Measurements from ENCODE around the gene WARS2. TPM values are rescaled to one million over a fixed set of nuclear protein-coding genes. Genes with fewer than 3 reads are reported as not detected.

Gene WARS2
- total RNA-seq, 2 experiments from 2014 or later: 28.3 to 30.0 TPM

DNA sequence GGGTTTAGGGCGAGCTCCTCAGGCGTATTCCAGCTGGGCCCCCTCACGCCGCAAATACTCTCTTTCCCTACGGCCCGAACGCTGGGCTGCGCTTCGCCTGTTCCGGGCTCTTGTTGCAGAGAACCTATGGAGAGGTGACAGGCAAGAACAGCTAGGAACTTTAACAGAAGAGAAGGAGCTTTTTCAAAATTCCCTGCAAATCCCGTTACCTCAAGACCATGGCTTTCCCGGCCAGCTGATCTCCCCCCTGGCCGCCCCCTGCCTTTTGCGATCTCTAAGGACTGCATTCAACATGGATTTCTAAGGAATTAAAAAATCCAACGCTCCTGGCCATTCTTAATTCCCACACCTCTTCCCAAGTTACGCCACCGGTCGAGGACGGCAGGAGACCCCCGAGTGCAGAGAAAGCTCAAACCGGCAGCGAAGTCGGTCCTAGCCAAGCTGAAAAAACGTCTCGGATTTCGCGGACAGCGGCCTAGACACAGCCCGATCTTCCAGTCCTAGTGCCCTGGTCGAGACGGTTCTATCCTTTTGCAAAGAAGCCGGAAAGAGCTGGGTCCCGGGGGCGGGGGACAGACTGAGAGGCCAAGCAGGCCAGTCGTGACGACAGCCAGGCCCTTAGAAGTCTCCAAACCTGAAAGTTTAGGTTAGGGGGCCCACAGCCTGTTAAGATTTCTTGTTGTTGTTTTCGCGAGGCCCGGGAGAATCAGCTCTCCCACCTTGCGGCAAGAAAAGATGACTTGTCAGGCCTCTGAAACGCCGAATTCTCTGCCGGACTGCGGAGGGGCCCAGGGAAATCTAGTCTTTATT is 151.2 kb downstream of the WARS2 start:
- intact Hi-C loops (cut with micrococcal nuclease): no loop called here
- CTCF ChIA-PET: interaction anchor here (1.4 kb wide), 1 partner anchor 19 kb away, joined by 3 read pairs; no protein-coding TSS in a partner anchor
- no peak for DNase-seq
- Mint-ChIP-seq H3K9me3 (peaks cover under 1% of the 10 kb centered on the region), H3K27me3 (ENCODE audit: low read depth) (peaks cover 90% of the 10 kb centered on the region), H3K27ac (no peak overlapping the region), H3K4me1 (ENCODE audit: low read depth) (peaks cover 35% of the 10 kb centered on the region), H3K4me3 (no peak overlapping the region), H3K36me3 (ENCODE audit: low read depth) (peaks cover 7% of the 10 kb centered on the region)

GRCh38 chr1:118988186-118989005 is 152.1 kb downstream of the WARS2 start, which contains the start of gene TBX15:
TSS of gene TBX15 (minus strand) at chr1:118988343. CDS start at chr1:118987795, 548 bp downstream.
- Mint-ChIP-seq H3K4me1 (ENCODE audit: low read depth) (peaks cover 43% of the 10 kb centered on the region), H3K36me3 (ENCODE audit: low read depth) (peaks cover 15% of the 10 kb centered on the region), H3K9me3 (peaks cover 7% of the 10 kb centered on the region), H3K27ac (peak within 1 kb of the TSS; percentile 47), H3K4me3 (peak within 1 kb of the TSS; percentile 39), H3K27me3 (ENCODE audit: low read depth) (peaks cover 90% of the 10 kb centered on the region)
- DNase-seq: no peak
- intact Hi-C loops (cut with micrococcal nuclease): no loop called here
- CTCF ChIA-PET: interaction anchor here (1.4 kb wide), 1 partner anchor 20 kb away, joined by 3 read pairs; no protein-coding TSS in a partner anchor

DNA sequence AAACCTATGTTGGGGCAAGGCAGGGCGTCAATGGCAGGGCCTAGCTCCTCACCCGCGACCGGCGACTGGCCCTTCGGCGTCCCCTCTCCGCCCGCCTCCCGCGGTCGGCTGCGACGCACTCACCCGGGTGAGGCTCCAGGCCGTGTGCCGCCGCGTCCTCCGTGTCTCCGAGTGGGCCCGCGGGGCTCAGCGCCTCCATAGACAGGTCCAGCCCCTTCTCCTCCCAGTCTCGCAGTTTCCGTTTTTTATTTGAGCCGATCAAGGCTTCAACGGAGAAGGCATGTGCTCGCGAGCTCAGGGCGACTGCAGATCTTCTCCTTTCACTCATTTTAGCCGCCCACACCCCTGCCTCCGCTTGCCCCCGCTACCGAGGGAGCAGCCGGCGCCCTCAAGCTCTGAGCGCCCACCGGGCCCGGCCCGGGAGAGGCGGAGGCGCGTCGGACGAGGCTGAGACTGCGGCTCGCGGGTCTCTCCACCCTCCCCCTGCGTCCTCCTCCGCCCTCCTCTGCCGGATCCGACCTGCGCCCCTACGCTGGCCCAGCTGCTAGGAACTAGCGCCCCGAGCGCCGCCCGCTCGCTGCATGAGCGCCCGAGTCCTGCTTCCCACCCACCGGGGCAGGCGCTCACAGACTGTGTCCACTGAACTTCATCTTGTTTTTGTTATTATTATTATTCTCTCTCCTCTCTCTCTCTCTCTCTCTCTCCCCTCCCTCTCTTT is 152.8 kb downstream of the WARS2 start:
- DNase-seq: no peak
- peak overlapping the region; percentile 39 for H3K4me3 Mint-ChIP-seq
- CTCF ChIA-PET: no interaction called here
- H3K27ac Mint-ChIP-seq: peak overlapping the region; percentile 47
- intact Hi-C loops (cut with micrococcal nuclease): no loop called here
- peaks cover 16% of the 10 kb centered on the region for H3K36me3 Mint-ChIP-seq (ENCODE audit: low read depth)
- peaks cover 8% of the 10 kb centered on the region for H3K9me3 Mint-ChIP-seq
- H3K27me3 Mint-ChIP-seq (ENCODE audit: low read depth): peaks cover 95% of the 10 kb centered on the region
- H3K4me1 Mint-ChIP-seq (ENCODE audit: low read depth): peaks cover 43% of the 10 kb centered on the region

GRCh38 chr1:118986555-118987467 is 153.6 kb downstream of the WARS2 start:
- Mint-ChIP-seq H3K9me3 (peaks cover 8% of the 10 kb centered on the region), H3K4me1 (ENCODE audit: low read depth) (peaks cover 40% of the 10 kb centered on the region), H3K36me3 (ENCODE audit: low read depth) (peaks cover 13% of the 10 kb centered on the region), H3K27me3 (ENCODE audit: low read depth) (peaks cover 95% of the 10 kb centered on the region), H3K4me3 (peak overlapping the region; percentile 39), H3K27ac (peak overlapping the region; percentile 47)
- intact Hi-C loops (cut with micrococcal nuclease): no loop called here
- CTCF ChIA-PET: interaction anchor here (1.4 kb wide), 1 partner anchor 20 kb away, joined by 4 read pairs; no protein-coding TSS in a partner anchor
- DNase-seq: no peak

- no peak overlapping the region for H3K27ac Mint-ChIP-seq
- H3K36me3 Mint-ChIP-seq (ENCODE audit: low read depth): peaks cover 11% of the 10 kb centered on the region
- H3K4me3 Mint-ChIP-seq: no peak overlapping the region
- H3K9me3 Mint-ChIP-seq: peaks cover 8% of the 10 kb centered on the region
- CTCF ChIA-PET: interaction anchor here (0.6 to 1.4 kb wide), 2 partner anchors 21 to 156 kb away, joined by 3 to 4 read pairs; no protein-coding TSS in a partner anchor
- H3K27me3 Mint-ChIP-seq (ENCODE audit: low read depth): peaks cover 94% of the 10 kb centered on the region
- intact Hi-C loops (cut with micrococcal nuclease): loop anchor here (1.0 kb wide), 1 partner anchor 22 kb away; no protein-coding TSS in a partner anchor
- no peak for DNase-seq
- peaks cover 40% of the 10 kb centered on the region for H3K4me1 Mint-ChIP-seq (ENCODE audit: low read depth)
These were observed 154.6 kb downstream of the WARS2 start for GRCh38 chr1:118985640-118986554.

DNA sequence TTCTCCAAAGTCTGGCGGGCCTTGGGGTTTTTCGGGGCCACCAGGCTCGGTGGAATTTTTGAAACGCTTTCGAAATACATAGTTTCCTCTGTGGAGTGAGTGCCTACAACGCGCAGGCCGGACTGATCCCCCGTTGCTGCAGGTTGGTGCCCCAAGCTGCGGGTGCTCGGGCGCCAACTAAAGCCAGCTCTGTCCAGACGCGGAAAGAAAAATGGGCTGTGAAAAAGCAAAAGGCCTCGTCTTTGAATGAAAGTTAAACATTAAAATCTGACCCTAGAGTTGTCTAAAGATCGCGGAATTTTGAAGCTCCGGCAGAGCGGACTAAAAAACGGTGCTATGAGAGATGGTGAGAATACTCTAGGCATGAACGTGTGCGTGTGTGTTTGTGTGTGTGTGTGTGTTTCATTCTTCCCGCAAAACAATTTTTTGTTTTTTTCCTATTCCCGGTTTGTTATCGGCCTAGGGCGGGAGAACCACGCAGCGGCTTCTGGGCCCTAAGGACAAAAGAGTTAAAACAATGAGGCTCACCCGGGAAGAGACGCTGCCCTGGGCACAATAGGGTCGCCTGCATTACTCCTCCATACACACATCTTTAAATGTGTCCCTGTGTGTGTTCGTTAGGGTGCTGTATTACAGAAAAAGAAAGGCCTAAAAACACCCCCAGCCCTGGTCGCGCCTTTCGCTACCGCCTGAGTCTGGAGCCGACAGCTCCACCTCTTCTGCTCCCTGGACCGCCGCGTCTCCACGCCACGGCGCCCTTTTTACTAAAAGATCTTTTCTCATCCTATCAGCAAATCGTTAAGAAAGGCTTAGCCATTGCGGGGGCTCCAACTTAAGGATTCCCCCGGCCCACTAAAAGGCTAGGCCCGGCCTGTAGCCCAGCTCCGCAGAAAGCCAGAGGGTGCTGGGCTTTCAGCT is 155.5 kb downstream of the WARS2 start:
- CTCF ChIA-PET: interaction anchor here (0.6 to 1.4 kb wide), 3 partner anchors 22 to 157 kb away, joined by 3 to 4 read pairs (median 3); no protein-coding TSS in a partner anchor
- intact Hi-C loops (cut with micrococcal nuclease): loop anchor here (1.0 kb wide), 1 partner anchor 23 kb away; no protein-coding TSS in a partner anchor
- DNase-seq: no peak
- peaks cover 92% of the 10 kb centered on the region for H3K27me3 Mint-ChIP-seq (ENCODE audit: low read depth)
- H3K4me3 Mint-ChIP-seq: peak overlapping the region; percentile 57
- H3K4me1 Mint-ChIP-seq (ENCODE audit: low read depth): peaks cover 42% of the 10 kb centered on the region
- H3K36me3 Mint-ChIP-seq (ENCODE audit: low read depth): peaks cover 9% of the 10 kb centered on the region
- no peak overlapping the region for H3K27ac Mint-ChIP-seq
- peaks cover 8% of the 10 kb centered on the region for H3K9me3 Mint-ChIP-seq

DNA sequence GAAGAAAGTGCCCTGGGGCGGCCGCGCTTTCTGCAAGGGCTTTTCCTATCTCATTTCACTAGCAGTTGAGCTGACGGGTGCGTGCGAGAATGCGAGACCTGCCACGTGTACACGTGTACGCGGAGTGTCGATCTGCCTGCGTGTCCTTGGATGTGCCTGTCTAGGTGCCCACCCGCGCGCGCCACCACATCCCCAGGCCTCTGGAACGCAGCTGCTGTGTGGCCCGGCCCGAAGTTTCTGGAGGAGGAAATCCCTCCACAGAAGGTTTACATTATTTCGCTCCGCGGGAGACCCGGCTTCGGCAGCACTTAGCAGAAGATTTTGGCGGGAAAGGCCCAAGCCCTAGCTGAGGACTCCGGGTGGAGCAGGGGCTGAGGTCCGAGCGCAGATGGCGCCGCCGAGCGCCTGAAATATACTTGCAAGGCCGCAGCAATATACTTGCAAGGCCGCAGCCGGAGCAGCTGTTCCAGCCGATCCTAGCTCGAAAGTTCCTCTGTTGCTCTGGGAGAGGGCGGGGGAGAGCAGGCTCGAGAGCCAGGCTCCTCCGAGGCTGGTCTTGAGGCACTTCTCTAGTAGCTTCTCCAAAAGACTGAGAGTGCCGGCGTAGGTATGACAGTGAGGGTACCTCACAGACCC is 156.2 kb downstream of the WARS2 start:
- H3K9me3 Mint-ChIP-seq: peaks cover 8% of the 10 kb centered on the region
- H3K36me3 Mint-ChIP-seq (ENCODE audit: low read depth): peaks cover 9% of the 10 kb centered on the region
- no peak overlapping the region for H3K4me3 Mint-ChIP-seq
- H3K4me1 Mint-ChIP-seq (ENCODE audit: low read depth): peaks cover 43% of the 10 kb centered on the region
- CTCF ChIA-PET: interaction anchor here (0.5 to 1.1 kb wide), 2 partner anchors 24 to 292 kb away, joined by 3 to 5 read pairs; no protein-coding TSS in a partner anchor
- H3K27ac Mint-ChIP-seq: no peak overlapping the region
- DNase-seq: no peak
- peaks cover 90% of the 10 kb centered on the region for H3K27me3 Mint-ChIP-seq (ENCODE audit: low read depth)
- intact Hi-C loops (cut with micrococcal nuclease): no loop called here

DNA sequence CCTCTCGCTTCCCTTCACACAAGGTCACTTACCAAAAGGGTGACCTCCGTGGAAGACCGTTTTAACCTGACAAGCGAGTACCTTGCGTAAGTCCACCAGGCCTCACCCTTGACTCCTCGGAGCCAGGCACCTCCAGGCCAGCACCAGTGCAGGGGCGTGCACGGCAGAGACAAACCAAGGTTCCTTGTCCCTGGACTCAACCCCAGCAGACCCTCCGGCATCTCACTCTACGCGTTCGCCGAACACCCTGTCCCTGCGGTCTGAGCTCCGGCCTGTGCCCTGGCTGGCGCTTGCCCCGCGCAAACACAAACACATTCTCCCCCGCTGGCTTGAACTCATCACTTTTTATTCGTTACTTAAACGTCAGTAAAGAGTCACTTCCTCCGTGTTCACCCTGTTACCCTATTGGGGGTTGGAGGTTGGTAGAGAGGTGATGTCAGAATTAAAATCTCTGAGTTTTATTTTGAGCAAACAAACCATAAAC is 156.9 kb downstream of the WARS2 start:
- CTCF ChIA-PET: no interaction called here
- Mint-ChIP-seq H3K27ac (no peak overlapping the region), H3K4me3 (no peak overlapping the region)

DNA sequence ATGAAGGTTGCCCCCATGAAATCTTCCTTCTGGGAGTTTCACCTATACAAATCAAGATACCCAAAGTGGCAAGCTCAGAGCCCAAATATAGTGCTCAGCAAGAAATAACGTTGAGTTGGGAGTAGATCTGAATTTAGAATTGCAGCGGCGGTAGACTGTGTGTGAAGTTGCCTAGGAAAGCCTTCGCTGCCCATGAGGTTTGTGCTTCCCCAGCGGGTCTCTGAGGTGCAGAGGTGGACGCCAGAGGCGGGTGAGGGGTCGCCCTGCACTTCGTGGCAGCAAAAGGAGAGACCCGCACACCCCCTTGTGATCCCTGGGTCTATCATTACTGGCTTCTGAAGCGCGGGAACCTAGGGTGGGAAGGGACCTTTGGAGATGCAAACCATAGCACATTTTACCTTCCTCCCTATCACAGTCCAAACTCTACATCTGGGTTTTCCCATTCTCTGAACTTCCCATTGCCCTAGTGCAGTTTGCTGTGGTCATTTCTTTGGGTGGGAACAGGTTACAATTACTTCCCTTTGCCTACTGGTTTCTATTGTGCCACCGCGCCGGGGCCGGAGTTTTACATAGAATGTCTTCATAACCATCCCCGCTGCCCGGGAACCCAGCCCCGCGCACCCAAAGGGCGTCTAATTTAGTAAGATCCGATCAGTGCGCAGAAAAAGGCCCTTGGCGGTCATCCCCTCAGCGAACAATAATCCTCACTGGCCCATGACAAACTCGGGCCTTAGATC is 157.5 kb downstream of the WARS2 start:
- Mint-ChIP-seq H3K36me3 (ENCODE audit: low read depth) (peaks cover 9% of the 10 kb centered on the region), H3K9me3 (peaks cover 8% of the 10 kb centered on the region), H3K4me3 (no peak overlapping the region), H3K4me1 (ENCODE audit: low read depth) (peaks cover 41% of the 10 kb centered on the region), H3K27me3 (ENCODE audit: low read depth) (peaks cover 87% of the 10 kb centered on the region), H3K27ac (no peak overlapping the region)
- intact Hi-C loops (cut with micrococcal nuclease): no loop called here
- DNase-seq: no peak
- CTCF ChIA-PET: no interaction called here

More for the DNA sequence above, 156.9 kb downstream of the WARS2 start:
- peaks cover 9% of the 10 kb centered on the region for H3K36me3 Mint-ChIP-seq (ENCODE audit: low read depth)
- intact Hi-C loops (cut with micrococcal nuclease): no loop called here
- H3K4me1 Mint-ChIP-seq (ENCODE audit: low read depth): peaks cover 43% of the 10 kb centered on the region
- peaks cover 8% of the 10 kb centered on the region for H3K9me3 Mint-ChIP-seq
- no peak for DNase-seq
- peaks cover 87% of the 10 kb centered on the region for H3K27me3 Mint-ChIP-seq (ENCODE audit: low read depth)

Measured in activated naive CD4-positive, alpha-beta T cell treated with anti-CD3 and anti-CD28 coated beads for 36 hours (primary cell).